HCT116 (cell line): ENCODE measurements around the gene SGIP1. TPM values are rescaled to one million over a fixed set of nuclear protein-coding genes. Genes with fewer than 3 reads are reported as not detected.

Experiments used
- ATAC-seq: fragments of 200-7000 bp; cut with Tn5 transposase; 2 replicates; pipeline ENCODE4 v1.9.1; 2020; ENCODE audit warnings: mild to moderate bottlenecking, moderate library complexity
- BruUV-seq: library from RNA; stranded (reverse); fragments of 400-500 nt; replicated peaks from 2 replicates; lab custom pipeline; 2021; lab: Mats Ljungman, UMichigan
- CTCF ChIA-PET: fragments of 300-600 bp; sonication (Branson Sonifier 250); formaldehyde crosslinking; loops from one replicate; lab custom pipeline; 2021; ENCODE audit warnings: antibody characterized with exemption; lab: Charles Lee
- POLR2A ChIA-PET: fragments of 300-600, 350-600 bp; sonication (Branson Sonifier 250); formaldehyde crosslinking; loops from one replicate; lab custom pipeline; 2021; ENCODE audit warnings: antibody characterized with exemption; lab: Charles Lee
- RAD21 ChIA-PET, 2 experiments: fragments of 300-600 bp; sonication (Branson Sonifier 250); formaldehyde crosslinking; loops; one replicate each; lab custom pipeline; 2023; ENCODE audit warnings: low total read pairs in 2 of 2; ENCODE audit not compliant: uncharacterized antibody in 2 of 2, unreplicated experiment in 2 of 2, low non-redundant PET in 1 of 2; lab: Charles Lee
- DNase-seq: peaks from one replicate; pipeline ENCODE4 v3.0.0-alpha.2; 2010; ENCODE audit warnings: low read depth, low spot score
- H2AFZ ChIP-seq: fragments of 200-600 bp; shearing (Covaris generic), sonication (generic); 2 replicates; pipeline ENCODE4 v1.6.1; 2017; ENCODE audit warnings: low read depth, mixed run types, mixed read lengths, antibody characterized with exemption, low read length; ENCODE audit not compliant: poor library complexity, severe bottlenecking
- H3K27ac ChIP-seq: 2 replicates; pipeline ENCODE4 v1.5.1; 2012; ENCODE audit warnings: low read depth, low read length
- H3K27me3 ChIP-seq: fragments of 200-600 bp; sonication (generic); 2 replicates; pipeline ENCODE4 v1.6.1; 2016; ENCODE audit warnings: mixed run types, low read length, mixed read lengths; ENCODE audit not compliant: insufficient read depth
- H3K36me3 ChIP-seq, 2 experiments: fragments of 200-500 bp in 1 of 2; fragments of 200-600 bp in 1 of 2; sonication (Bioruptor generic) in 1 of 2; sonication (generic) in 1 of 2; 2 replicates each; pipeline versions ENCODE4 v1.5.1 to v1.6.1; 2014 to 2016; ENCODE audit warnings: low read length in 2 of 2, inconsistent platforms in 1 of 2, mixed read lengths in 1 of 2, mixed run types in 1 of 2; ENCODE audit not compliant: insufficient read depth in 2 of 2, control insufficient read depth in 1 of 2
- H3K4me1 ChIP-seq, 2 experiments: fragments of 200-600 bp in 1 of 2; sonication (generic) in 1 of 2; 2 replicates each; pipeline versions ENCODE4 v1.5.1 to v1.6.1; 2012 to 2017; ENCODE audit warnings: low read length in 2 of 2, inconsistent platforms in 1 of 2, mild to moderate bottlenecking in 1 of 2, mixed read lengths in 1 of 2, mixed run types in 1 of 2, moderate library complexity in 1 of 2; ENCODE audit not compliant: insufficient read depth in 2 of 2, control insufficient read depth in 1 of 2
- H3K4me2 ChIP-seq: fragments of 200-600 bp; sonication (generic); 2 replicates; pipeline ENCODE4 v1.6.1; 2017; ENCODE audit warnings: mixed run types, low read length, mixed read lengths
- H3K4me3 ChIP-seq, 2 experiments: fragments of 200-600 bp in 1 of 2; sonication (generic) in 1 of 2; replicated peaks in 1 of 2; 2 replicates each; pipeline ENCODE4 v1.5.1; 2011 to 2016; ENCODE audit warnings: low read length in 2 of 2, control low read depth in 1 of 2, low read depth in 1 of 2, mild to moderate bottlenecking in 1 of 2, mixed read lengths in 1 of 2, mixed run types in 1 of 2
- H3K79me2 ChIP-seq: fragments of 200-600 bp; sonication (generic); 2 replicates; pipeline ENCODE4 v1.6.1; 2017; ENCODE audit warnings: mild to moderate bottlenecking, mixed run types, low read length, moderate library complexity, mixed read lengths; ENCODE audit not compliant: insufficient read depth
- H3K9ac ChIP-seq: fragments of 200-600 bp; sonication (generic); 2 replicates; pipeline ENCODE4 v1.6.1; 2016; ENCODE audit warnings: low read length, mixed read lengths
- H3K9me2 ChIP-seq: fragments of 200-600 bp; sonication (generic), shearing (Covaris generic); 2 replicates; pipeline ENCODE4 v1.6.1; 2017; ENCODE audit warnings: mixed run types, mild to moderate bottlenecking, moderate library complexity; ENCODE audit not compliant: insufficient read depth
- H3K9me3 ChIP-seq, 2 experiments: fragments of 200-500 bp in 1 of 2; fragments of 200-600 bp in 1 of 2; sonication (Bioruptor generic) in 1 of 2; sonication (generic) in 1 of 2; 2 replicates each; pipeline ENCODE4 v1.6.1; 2014 to 2017; ENCODE audit warnings: low read length in 2 of 2, mixed read lengths in 2 of 2, inconsistent platforms in 1 of 2, low read depth in 1 of 2, mild to moderate bottlenecking in 1 of 2, mixed run types in 1 of 2, moderate library complexity in 1 of 2; ENCODE audit not compliant: control insufficient read depth in 1 of 2, insufficient read depth in 1 of 2
- H4K20me1 ChIP-seq: fragments of 200-600 bp; sonication (generic), shearing (Covaris generic); 2 replicates; pipeline ENCODE4 v1.6.1; 2017; ENCODE audit warnings: mixed run types, mild to moderate bottlenecking, moderate library complexity; ENCODE audit not compliant: insufficient read depth
- ATF3 ChIP-seq: IDR thresholded peaks from 2 replicates; pipeline ENCODE4 v1.6.1; 2012
- CEBPB ChIP-seq: IDR thresholded peaks from 2 replicates; pipeline ENCODE4 v1.6.1; 2012; ENCODE audit warnings: low read depth
- CTCF ChIP-seq, 3 experiments: fragments of 200-600 bp in 1 of 3; sonication (generic) in 1 of 3; IDR thresholded peaks in 2 of 3; conservative IDR thresholded peaks in 1 of 3; 2 replicates each; pipeline ENCODE4 v1.5.1; 2012 to 2017; ENCODE audit warnings: low read depth in 2 of 3, low read length in 2 of 3, antibody characterized with exemption in 1 of 3, borderline replicate concordance in 1 of 3, control low read depth in 1 of 3, mild to moderate bottlenecking in 1 of 3, mixed read lengths in 1 of 3, mixed run types in 1 of 3, moderate library complexity in 1 of 3; ENCODE audit not compliant: insufficient read depth in 1 of 3
- EGR1 ChIP-seq: IDR thresholded peaks from 2 replicates; pipeline ENCODE4 v1.6.1; 2012; ENCODE audit warnings: low read depth
- ELF1 ChIP-seq: IDR thresholded peaks from 2 replicates; pipeline ENCODE4 v1.6.1; 2012; ENCODE audit warnings: low read depth, borderline replicate concordance
- EZH2 ChIP-seq: fragments of 200-600 bp; sonication (generic); IDR thresholded peaks from 2 replicates; pipeline ENCODE4 v1.6.1; 2017; ENCODE audit warnings: antibody characterized with exemption, mixed run types
- EZH2phosphoT487 ChIP-seq: fragments of 200-600 bp; IDR thresholded peaks from 2 replicates; pipeline ENCODE4 v1.6.1; 2018; ENCODE audit warnings: antibody characterized with exemption, borderline replicate concordance
- FOSL1 ChIP-seq: IDR thresholded peaks from 2 replicates; pipeline ENCODE4 v1.6.1; 2012; ENCODE audit warnings: low read depth
- JUND ChIP-seq: IDR thresholded peaks from 2 replicates; pipeline ENCODE4 v1.6.1; 2012
- MAX ChIP-seq: IDR thresholded peaks from 2 replicates; pipeline ENCODE4 v1.6.1; 2012
- POLR2A ChIP-seq: IDR thresholded peaks from 2 replicates; pipeline ENCODE4 v1.7.0; 2011; ENCODE audit warnings: borderline replicate concordance; ENCODE audit not compliant: insufficient read depth, insufficient read length; ENCODE audit errors: extremely low read depth
- POLR2AphosphoS5 ChIP-seq: IDR thresholded peaks from 2 replicates; pipeline ENCODE4 v1.6.1; 2011; ENCODE audit warnings: mild to moderate bottlenecking, low read depth, low read length, moderate library complexity
- SIN3A ChIP-seq: IDR thresholded peaks from 2 replicates; pipeline ENCODE4 v1.6.1; 2012; ENCODE audit warnings: low read depth
- SP1 ChIP-seq: IDR thresholded peaks from 2 replicates; pipeline ENCODE4 v1.6.1; 2012; ENCODE audit warnings: low read depth
- SRF ChIP-seq: IDR thresholded peaks from 2 replicates; pipeline ENCODE4 v1.6.1; 2012; ENCODE audit warnings: low read depth
- TCF7L2 ChIP-seq: IDR thresholded peaks from 2 replicates; pipeline ENCODE4 v1.7.0; 2011; ENCODE audit warnings: borderline replicate concordance, inconsistent platforms; ENCODE audit not compliant: insufficient read depth, insufficient read length; ENCODE audit errors: extremely low read depth
- YY1 ChIP-seq: IDR thresholded peaks from 2 replicates; pipeline ENCODE4 v1.6.1; 2011; ENCODE audit warnings: low read length, low read depth, moderate library complexity, mild to moderate bottlenecking; ENCODE audit not compliant: insufficient replicate concordance; ENCODE audit errors: extremely low read depth
- ZBTB33 ChIP-seq: IDR thresholded peaks from 2 replicates; pipeline ENCODE4 v1.6.1; 2011; ENCODE audit warnings: mild to moderate bottlenecking, low read length, moderate library complexity; ENCODE audit not compliant: insufficient replicate concordance; ENCODE audit errors: extremely low read depth
- ZFX ChIP-seq: fragments of 450-650 bp; IDR thresholded peaks from 2 replicates; pipeline ENCODE4 v1.6.1; 2017
- ZNF274 ChIP-seq: fragments of 200-500 bp; sonication (Bioruptor generic); IDR thresholded peaks from 2 replicates; pipeline ENCODE4 v1.6.1; 2014; ENCODE audit warnings: mild to moderate bottlenecking, low read depth, low read length, inconsistent platforms
- intact Hi-C: fragments of 100-400 bp; cut with micrococcal nuclease; formaldehyde crosslinking; loops from 2 replicates; pipeline ENCODE4 v1.10.0; 2022
- total RNA-seq: library from RNA; stranded (reverse); gene quantifications from one replicate; pipeline ENCODE4 v1.2.1, GENCODE V29; 2021; ENCODE audit not compliant: unreplicated experiment

Gene SGIP1
- total RNA-seq, 1 experiment from 2014 or later, result 0.15 TPM

- TF ChIP-seq ZBTB33, result no peak
- TF ChIP-seq, all 23 proteins: peak for 0
These were observed 110.4 kb downstream of the SGIP1 start (continued) for GRCh38 chr1:66644331-66644730.

- BruUV-seq, result no TSS peak
- H4K20me1 ChIP-seq, result no peaks in the 10 kb centered on the region
- no peak for TF ChIP-seq EGR1
- no peak for TF ChIP-seq YY1
- no peak for TF ChIP-seq CTCF (IDR thresholded peaks at IDR 0.05 in 2 of 3, conservative IDR thresholded peaks at IDR 0.05 in 1 of 3; ENCODE audit: borderline replicate concordance in 1 of 3, insufficient read depth in 1 of 3, low read depth in 2 of 3, low read length in 2 of 3)
- TF ChIP-seq MAX, result no peak
- TF ChIP-seq POLR2AphosphoS5, result no peak
- no peak for TF ChIP-seq EZH2phosphoT487
- no peak for TF ChIP-seq EZH2
- no peak for TF ChIP-seq ZNF274
- no peak for TF ChIP-seq ELF1
- no peak for TF ChIP-seq TCF7L2
- TF ChIP-seq CEBPB, result no peak
- no peak for TF ChIP-seq POLR2A
- TF ChIP-seq SIN3A, result no peak
- no peak for TF ChIP-seq SP1
- TF ChIP-seq ATF3, result no peak
- TF ChIP-seq ZBTB33, result no peak
- TF ChIP-seq SRF, result no peak
- no peak for TF ChIP-seq JUND
- no peak for TF ChIP-seq FOSL1
- TF ChIP-seq ZFX, result no peak
- H3K79me2 ChIP-seq, result no peaks in the 10 kb centered on the region
- RAD21 ChIA-PET, result no interaction called here
- CTCF ChIA-PET, result no interaction called here
- H3K9ac ChIP-seq, result no peak overlapping the region
- no peak overlapping the region for H3K27ac ChIP-seq
- no peak overlapping the region for H3K4me3 ChIP-seq
- H3K4me1 ChIP-seq, result no peaks in the 10 kb centered on the region
- no peaks in the 10 kb centered on the region for H3K27me3 ChIP-seq
- no peak for DNase-seq
- H2AFZ ChIP-seq, result no peak overlapping the region
- no peaks in the 10 kb centered on the region for H3K9me3 ChIP-seq
- no peaks in the 10 kb centered on the region for H3K9me2 ChIP-seq
- no peaks in the 10 kb centered on the region for H3K36me3 ChIP-seq
- intact Hi-C loops, result no loop called here
- no peak for ATAC-seq
- H3K4me2 ChIP-seq, result no peak overlapping the region
- POLR2A ChIA-PET, result no interaction called here
These were observed 115.1 kb downstream of the SGIP1 start for GRCh38 chr1:66648901-66649595.
